Measurements from ENCODE around the gene MAPK10.
A peak's percentile ranks its signal among the peaks of the same experiment; 100 is the strongest.
"Not testable (repeated sequence)": the region's sequence is repeated elsewhere in the genome, so short reads cannot be mapped to it uniquely, and the experiment has no call there.

MAPK10 gene

GRCh38 chr4:86035688-86036087, 324.2 kb downstream of the MAPK10 start:
- no peak for DNase-seq (ENCODE audit: low read depth)

GRCh38 chr4:86034616-86035015, 325.2 kb downstream of the MAPK10 start:
- DNase-seq (ENCODE audit: low read depth): no peak

GRCh38 chr4:86033171-86033570, 326.7 kb downstream of the MAPK10 start:
- DNase-seq (ENCODE audit: low read depth): peak; percentile 58

GRCh38 chr4:86032476-86033022, 327.3 kb downstream of the MAPK10 start:
- peak; percentile 95 for DNase-seq (ENCODE audit: low read depth)

GRCh38 chr4:86031927-86032326, 327.9 kb downstream of the MAPK10 start:
- DNase-seq (ENCODE audit: low read depth): no peak

GRCh38 chr4:86026720-86027119, 333.1 kb downstream of the MAPK10 start:
- DNase-seq (ENCODE audit: low read depth): no peak

GRCh38 chr4:86021671-86022070, 338.2 kb downstream of the MAPK10 start:
- DNase-seq (ENCODE audit: low read depth): not testable (repeated sequence)

GRCh38 chr4:86019906-86020305, 339.9 kb downstream of the MAPK10 start:
- no peak for DNase-seq (ENCODE audit: low read depth)

GRCh38 chr4:86019362-86019761, 340.5 kb downstream of the MAPK10 start:
- no peak for DNase-seq (ENCODE audit: low read depth)

- DNase-seq (ENCODE audit: low read depth): no peak
Observed at GRCh38 chr4:86015412-86016350, 344.2 kb downstream of the MAPK10 start.

GRCh38 chr4:86014599-86014998, 345.3 kb downstream of the MAPK10 start:
- DNase-seq (ENCODE audit: low read depth): no peak

GRCh38 chr4:86013621-86014020, 346.2 kb downstream of the MAPK10 start:
- DNase-seq (ENCODE audit: low read depth): no peak

GRCh38 chr4:86011117-86011516, 348.7 kb downstream of the MAPK10 start:
- DNase-seq (ENCODE audit: low read depth): peak; percentile 96

- no peak for DNase-seq (ENCODE audit: low read depth)
Observed at GRCh38 chr4:86007042-86007441, 352.8 kb downstream of the MAPK10 start.

GRCh38 chr4:86006057-86006456, 353.8 kb downstream of the MAPK10 start:
- DNase-seq (ENCODE audit: low read depth): no peak

GRCh38 chr4:86004030-86004429, 355.8 kb downstream of the MAPK10 start:
- DNase-seq (ENCODE audit: low read depth): no peak

GRCh38 chr4:86001591-86001990, 358.3 kb downstream of the MAPK10 start:
- no peak for DNase-seq (ENCODE audit: low read depth)

- DNase-seq (ENCODE audit: low read depth): no peak
Observed at GRCh38 chr4:85995361-85995760, 364.5 kb downstream of the MAPK10 start.

GRCh38 chr4:85994576-85994975, 365.3 kb downstream of the MAPK10 start:
- no peak for DNase-seq (ENCODE audit: low read depth)

GRCh38 chr4:85993641-85994040, 366.2 kb downstream of the MAPK10 start:
- no peak for DNase-seq (ENCODE audit: low read depth)

GRCh38 chr4:85986266-85986665, 373.6 kb downstream of the MAPK10 start:
- DNase-seq (ENCODE audit: low read depth): no peak

- DNase-seq (ENCODE audit: low read depth): no peak
Observed at GRCh38 chr4:85979276-85979675, 380.6 kb downstream of the MAPK10 start.

- no peak for DNase-seq (ENCODE audit: low read depth)
Observed at GRCh38 chr4:85970535-85970934, 389.3 kb downstream of the MAPK10 start.

Measured in GM04503 (cell line).